ENCODE measurements around the gene ANKRD12.

DNA sequence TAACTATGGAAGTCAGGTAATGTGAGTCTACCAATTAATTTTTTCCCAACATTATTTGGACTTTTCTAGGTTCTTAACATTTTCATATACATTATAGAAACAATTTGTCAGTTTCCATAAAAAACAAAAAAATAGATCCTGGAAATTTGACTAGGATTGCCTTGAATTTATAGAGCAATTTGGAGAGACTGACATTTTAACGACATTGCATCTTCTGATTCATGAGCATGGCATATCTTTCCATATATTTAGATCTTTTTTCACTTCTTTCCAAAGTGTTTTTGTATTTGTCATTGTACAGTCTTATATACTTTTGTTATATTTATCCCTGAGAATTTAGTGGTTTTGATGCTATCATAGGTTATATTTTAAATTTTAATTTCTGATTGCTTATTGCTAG, 42.0 kb downstream of the ANKRD12 start:
- TF ChIP-seq, protein P1, sequence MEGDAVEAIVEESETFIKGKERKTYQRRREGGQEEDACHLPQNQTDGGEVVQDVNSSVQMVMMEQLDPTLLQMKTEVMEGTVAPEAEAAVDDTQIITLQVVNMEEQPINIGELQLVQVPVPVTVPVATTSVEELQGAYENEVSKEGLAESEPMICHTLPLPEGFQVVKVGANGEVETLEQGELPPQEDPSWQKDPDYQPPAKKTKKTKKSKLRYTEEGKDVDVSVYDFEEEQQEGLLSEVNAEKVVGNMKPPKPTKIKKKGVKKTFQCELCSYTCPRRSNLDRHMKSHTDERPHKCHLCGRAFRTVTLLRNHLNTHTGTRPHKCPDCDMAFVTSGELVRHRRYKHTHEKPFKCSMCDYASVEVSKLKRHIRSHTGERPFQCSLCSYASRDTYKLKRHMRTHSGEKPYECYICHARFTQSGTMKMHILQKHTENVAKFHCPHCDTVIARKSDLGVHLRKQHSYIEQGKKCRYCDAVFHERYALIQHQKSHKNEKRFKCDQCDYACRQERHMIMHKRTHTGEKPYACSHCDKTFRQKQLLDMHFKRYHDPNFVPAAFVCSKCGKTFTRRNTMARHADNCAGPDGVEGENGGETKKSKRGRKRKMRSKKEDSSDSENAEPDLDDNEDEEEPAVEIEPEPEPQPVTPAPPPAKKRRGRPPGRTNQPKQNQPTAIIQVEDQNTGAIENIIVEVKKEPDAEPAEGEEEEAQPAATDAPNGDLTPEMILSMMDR (IDR thresholded peaks at IDR 0.05), result no peak
- no peak for TF ChIP-seq ZFX (IDR thresholded peaks at IDR 0.05; ENCODE audit: borderline replicate concordance)

Measured in 22Rv1 (cell line).